GM12878 (cell line): ENCODE data around the gene SUPT3H. TPM values are rescaled to one million over a fixed set of nuclear protein-coding genes. Genes with fewer than 3 reads are reported as not detected.

Experiments
- ATAC-seq: fragments of 200-7000 bp; cut with Tn5 transposase; 3 replicates; pipeline ENCODE4 v1.9.1; 2020; ENCODE audit warnings: mild to moderate bottlenecking, moderate library complexity
- BruUV-seq: library from RNA; stranded (reverse); fragments of 400-500 nt; replicated peaks from 2 replicates; lab custom pipeline; 2021; lab: Mats Ljungman, UMichigan
- CTCF ChIA-PET: fragments of 300-600 bp; sonication (Branson Sonifier 250); formaldehyde crosslinking; extraction: SDS; loops from one replicate; lab custom pipeline; 2021; ENCODE audit warnings: inconsistent platforms; lab: Yijun Ruan, JAX
- POLR2A ChIA-PET: fragments of 350-600 bp; formaldehyde crosslinking; extraction: SDS; loops from one replicate; lab custom pipeline; 2021; ENCODE audit warnings: inconsistent platforms; lab: Charles Lee
- RAD21 ChIA-PET: fragments of 300-600 bp; sonication (Branson Sonifier 250); formaldehyde crosslinking; loops from one replicate; lab custom pipeline; 2023; ENCODE audit warnings: antibody characterized with exemption; ENCODE audit not compliant: unreplicated experiment; lab: Charles Lee
- SMC1A ChIA-PET: fragments of 300-600 bp; sonication (Branson Sonifier 250); formaldehyde crosslinking; loops from one replicate; lab custom pipeline; 2023; ENCODE audit not compliant: unreplicated experiment, uncharacterized antibody; lab: Charles Lee
- DNase-seq: peaks from one replicate; pipeline ENCODE4 v3.0.0-alpha.2; 2011; ENCODE audit warnings: low read depth, low spot score
- FAIRE-seq: peaks from 3 replicates; lab custom pipeline; 2011; peaks lifted over from hg19 to GRCh38; lab: Jason Lieb, UNC
- H2AFZ ChIP-seq: 2 replicates; pipeline ENCODE4 v1.6.0; 2011; ENCODE audit warnings: low read depth, low read length, control low read depth; ENCODE audit not compliant: control insufficient read depth
- H3K27ac ChIP-seq: 2 replicates; pipeline ENCODE4 v1.5.1; 2011; ENCODE audit warnings: control low read depth; ENCODE audit not compliant: control insufficient read depth, insufficient read depth
- H3K27me3 ChIP-seq, 2 experiments: replicated peaks in 1 of 2; 2 replicates each; pipeline versions ENCODE4 v1.6.0 to v1.6.1; 2011; ENCODE audit warnings: low read length in 1 of 2; ENCODE audit not compliant: control insufficient read depth in 2 of 2, insufficient read depth in 2 of 2
- H3K36me3 ChIP-seq, 2 experiments: 2 replicates each; pipeline ENCODE4 v1.5.1; 2011; ENCODE audit warnings: low read length in 1 of 2; ENCODE audit not compliant: control insufficient read depth in 2 of 2, insufficient read depth in 2 of 2
- H3K4me1 ChIP-seq: 2 replicates; pipeline ENCODE4 v1.6.1; 2011; ENCODE audit warnings: mild to moderate bottlenecking, low read length, moderate library complexity, mixed read lengths; ENCODE audit not compliant: control insufficient read depth, insufficient read depth
- H3K4me2 ChIP-seq: 2 replicates; pipeline ENCODE4 v1.6.0; 2011; ENCODE audit warnings: control low read depth; ENCODE audit not compliant: control insufficient read depth, insufficient read depth
- H3K4me3 ChIP-seq: fragments of 200-600 bp; sonication (generic); 2 replicates; pipeline ENCODE4 v1.5.1; 2016
- H3K79me2 ChIP-seq: 2 replicates; pipeline ENCODE4 v1.6.0; 2011; ENCODE audit warnings: low read length; ENCODE audit not compliant: control insufficient read depth, insufficient read depth
- H3K9ac ChIP-seq: 2 replicates; pipeline ENCODE4 v1.8.0; 2011; ENCODE audit warnings: low read length, control low read depth, mixed read lengths; ENCODE audit not compliant: control insufficient read depth, insufficient read depth
- H3K9me3 ChIP-seq: replicated peaks from 3 replicates; pipeline ENCODE4 v1.5.1; 2011; ENCODE audit warnings: mild to moderate bottlenecking, low read length; ENCODE audit not compliant: control insufficient read depth, insufficient read depth
- H4K20me1 ChIP-seq: 2 replicates; pipeline ENCODE4 v1.6.0; 2011; ENCODE audit not compliant: control insufficient read depth, insufficient read depth
- ASH2L ChIP-seq: fragments of 300-600, 200-600 bp; sonication (generic); IDR thresholded peaks from 2 replicates; pipeline ENCODE4 v1.6.1; 2017; ENCODE audit warnings: low read depth, mild to moderate bottlenecking, borderline replicate concordance
- ATF3 ChIP-seq: IDR thresholded peaks from 2 replicates; pipeline ENCODE4 v1.6.1; 2011; ENCODE audit warnings: low read depth, mild to moderate bottlenecking, low read length, moderate library complexity, borderline replicate concordance; ENCODE audit errors: extremely low read depth
- BCL11A ChIP-seq: IDR thresholded peaks from 2 replicates; pipeline ENCODE4 v1.6.1; 2011; ENCODE audit warnings: low read depth, low read length
- CBX5 ChIP-seq: sonication (generic); IDR thresholded peaks from 2 replicates; pipeline ENCODE4 v1.6.1; 2016; ENCODE audit warnings: low read depth, moderate library complexity, mild to moderate bottlenecking, inconsistent platforms
- DPF2 ChIP-seq: fragments of 450-650 bp; IDR thresholded peaks from 2 replicates; pipeline ENCODE4 v1.6.1; 2017; ENCODE audit warnings: mild to moderate bottlenecking
- FOS ChIP-seq: IDR thresholded peaks from 3 replicates; pipeline ENCODE4 v1.6.1; 2011; ENCODE audit warnings: borderline replicate concordance; ENCODE audit not compliant: insufficient read length; ENCODE audit errors: extremely low read depth
- GATAD2B ChIP-seq: fragments of 450-650 bp; conservative IDR thresholded peaks from 2 replicates; pipeline ENCODE4 v1.6.1; 2017; ENCODE audit warnings: low read depth, mild to moderate bottlenecking, moderate library complexity
- IRF5 ChIP-seq: fragments of 450-650 bp; IDR thresholded peaks from 2 replicates; pipeline ENCODE4 v1.6.1; 2017; ENCODE audit warnings: borderline replicate concordance
- MYC ChIP-seq: IDR thresholded peaks from 2 replicates; pipeline ENCODE4 v1.6.1; 2011; ENCODE audit warnings: mild to moderate bottlenecking, low read length, moderate library complexity, inconsistent platforms; ENCODE audit not compliant: insufficient read depth, insufficient replicate concordance, insufficient read length, severe bottlenecking
- NR2C2 ChIP-seq: IDR thresholded peaks from 2 replicates; pipeline ENCODE4 v1.6.1; 2011; ENCODE audit warnings: borderline replicate concordance, low read depth; ENCODE audit not compliant: control insufficient read depth, insufficient read length
- PBX3 ChIP-seq: IDR thresholded peaks from 2 replicates; pipeline ENCODE4 v1.6.1; 2011; ENCODE audit warnings: mild to moderate bottlenecking, low read depth, low read length, moderate library complexity; ENCODE audit not compliant: insufficient replicate concordance
- RAD51 ChIP-seq: fragments of 450-650 bp; IDR thresholded peaks from 2 replicates; pipeline ENCODE4 v1.6.1; 2016; ENCODE audit warnings: moderate library complexity, mild to moderate bottlenecking, inconsistent platforms
- SIX5 ChIP-seq: IDR thresholded peaks from 2 replicates; pipeline ENCODE4 v1.6.1; 2011; ENCODE audit warnings: mild to moderate bottlenecking, low read depth, low read length, moderate library complexity; ENCODE audit not compliant: severe bottlenecking
- SP1 ChIP-seq: IDR thresholded peaks from one replicate; pipeline ENCODE4 v1.6.1; 2011; ENCODE audit warnings: low read depth, low read length
- TARDBP ChIP-seq: IDR thresholded peaks from 2 replicates; pipeline ENCODE4 v1.6.1; 2016; ENCODE audit warnings: borderline replicate concordance
- TCF3 ChIP-seq: IDR thresholded peaks from 2 replicates; pipeline ENCODE4 v1.6.1; 2012; ENCODE audit warnings: low read depth, mild to moderate bottlenecking, low read length, borderline replicate concordance; ENCODE audit not compliant: insufficient read depth
- ZNF217 ChIP-seq: fragments of 450-650 bp; IDR thresholded peaks from 2 replicates; pipeline ENCODE4 v1.6.1; 2017; ENCODE audit warnings: antibody characterized with exemption, mild to moderate bottlenecking
- ZNF592 ChIP-seq: fragments of 450-650 bp; IDR thresholded peaks from 2 replicates; pipeline ENCODE4 v1.6.1; 2017; ENCODE audit warnings: mild to moderate bottlenecking, moderate library complexity
- ZZZ3 ChIP-seq: IDR thresholded peaks from 2 replicates; pipeline ENCODE4 v1.6.1; 2011; ENCODE audit warnings: low read depth; ENCODE audit not compliant: control insufficient read depth, insufficient read length
- WGBS: methylation state at CpG from one replicate; pipeline ENCODE4 v1.1.6; 2016; ENCODE audit warnings: low lambda C conversion rate; ENCODE audit not compliant: insufficient replicate concordance, insufficient coverage; ENCODE audit errors: missing lambda C conversion rate; 5-methylcytosine and 5-hydroxymethylcytosine counted together
- in situ Hi-C: fragments of 300-500 bp; cut with MboI; formaldehyde crosslinking; loops from 9 replicates; pipeline ENCODE4 v1.14.3; 2018; ENCODE audit warnings: mixed read lengths
- intact Hi-C: fragments of 100-400 bp; cut with micrococcal nuclease; formaldehyde crosslinking; loops from one replicate; pipeline ENCODE4 v1.14.2; 2022; ENCODE audit not compliant: unreplicated experiment
- polyA plus RNA-seq, 11 experiments: library from polyadenylated mRNA; depleted of rRNA in 4 of 11; unstranded in 6 of 11; stranded (reverse) in 5 of 11; fragments of >200 nt; fragmentation: Nextera tagmentation in 4 of 11; fragmentation: Illumina TruSeq in 1 of 11; extraction: Ambion mirVana in 4 of 11; extraction: Trizol in 1 of 11; gene quantifications; 1 replicate in 1 of 11; 2 replicates in 10 of 11; pipeline versions ENCODE4 v1.2.1 to v1.2.3, GENCODE V29; 2011 to 2016; ENCODE audit warnings: inconsistent platforms in 2 of 11, missing spikeins in 2 of 11, low read depth in 1 of 11
- total RNA-seq, 4 experiments: library from RNA; depleted of rRNA in 3 of 4; stranded (reverse); fragments of >200 nt in 3 of 4; fragmentation: Illumina TruSeq in 1 of 4; extraction: Trizol in 1 of 4; gene quantifications; 2 replicates each; pipeline versions ENCODE4 v1.2.1 to v1.2.3, GENCODE V29; 2013 to 2021

Gene SUPT3H
- total and polyA plus RNA-seq, 10 of the 15 experiments (the other 5 are each of a cell fraction or from before 2014, with no cell fraction given): 0.51 to 3.7 (median 2.0) TPM

GRCh38 chr6:44806656-44807055 is 571.1 kb downstream of the SUPT3H start:
- no peaks in the 10 kb centered on the region for H3K27me3 ChIP-seq
- intact Hi-C loops (no loop called here), in situ Hi-C loops (no loop called here)
- ChIA-PET CTCF (no interaction called here), SMC1A (interaction anchor here (1.1 kb wide), 1 partner anchor 61 kb away, joined by 3 read pairs; no protein-coding TSS in a partner anchor), POLR2A (interaction anchor here (1.0 kb wide), 1 partner anchor 16 kb away, joined by 3 read pairs; no protein-coding TSS in a partner anchor), RAD21 (no interaction called here)
- no TSS peak for BruUV-seq
- H2AFZ ChIP-seq: no peak overlapping the region
- 53% methylated on average over 5 of the region's 5 CpGs for WGBS
- H3K4me1 ChIP-seq: no peaks in the 10 kb centered on the region
- no peaks in the 10 kb centered on the region for H4K20me1 ChIP-seq
- DNase-seq: no peak
- ATAC-seq: no peak
- no peak overlapping the region for H3K9ac ChIP-seq
- no peak for FAIRE-seq
- H3K36me3 ChIP-seq: no peaks in the 10 kb centered on the region
- H3K27ac ChIP-seq: no peak overlapping the region
- H3K4me2 ChIP-seq: no peak overlapping the region
- H3K4me3 ChIP-seq: no peak overlapping the region
- no peaks in the 10 kb centered on the region for H3K9me3 ChIP-seq
- H3K79me2 ChIP-seq: no peaks in the 10 kb centered on the region
- TF ChIP-seq ZNF592 (no peak), ASH2L (no peak), PBX3 (no peak), TCF3 (no peak), RAD51 (no peak), CBX5 (no peak), BCL11A (no peak), IRF5 (no peak), MYC (no peak), TARDBP (no peak), ZZZ3 (no peak), GATAD2B (no peak), NR2C2 (no peak), SIX5 (no peak), SP1 (no peak), ZNF217 (no peak), DPF2 (no peak), FOS (no peak), ATF3 (no peak)
